ENCODE results near the gene CES3.
"Not testable (repeated sequence)": the region's sequence is repeated elsewhere in the genome, so short reads cannot be mapped to it uniquely, and the experiment has no call there.

Gene CES3

GRCh38 chr16:66983033-66983432 is 22.0 kb downstream of the CES3 start:
- TF ChIP-seq ZNF384 (IDR thresholded peaks at IDR 0.05) (no peak), HDGF (IDR thresholded peaks at IDR 0.05; ENCODE audit: borderline replicate concordance) (no peak), NFRKB (IDR thresholded peaks at IDR 0.05) (no peak), L3MBTL2 (conservative IDR thresholded peaks at IDR 0.05) (no peak), FOXK2 (IDR thresholded peaks at IDR 0.05) (no peak), ELF4 (IDR thresholded peaks at IDR 0.05) (no peak), FOXA1 (IDR thresholded peaks at IDR 0.05) (no peak), PKNOX1 (IDR thresholded peaks at IDR 0.05) (no peak), ARNT (IDR thresholded peaks at IDR 0.05) (no peak)
- no peak for DNase-seq (ENCODE audit: extremely low spot score)
- CTCF ChIA-PET, result interaction anchor here (0.5 kb wide), 1 partner anchor 35 kb away, joined by 3 read pairs; no protein-coding TSS in a partner anchor
- POLR2A ChIA-PET, result no interaction called here

GRCh38 chr16:66984892-66985311 is 23.8 kb downstream of the CES3 start:
- TF ChIP-seq SUZ12 (IDR thresholded peaks at IDR 0.05) (no peak), BHLHE40 (IDR thresholded peaks at IDR 0.05; ENCODE audit: borderline replicate concordance) (no peak), NFRKB (IDR thresholded peaks at IDR 0.05) (no peak), FOXK2 (IDR thresholded peaks at IDR 0.05) (no peak), TARDBP (IDR thresholded peaks at IDR 0.05) (no peak), PKNOX1 (IDR thresholded peaks at IDR 0.05) (no peak), FOXM1 (IDR thresholded peaks at IDR 0.05; ENCODE audit: borderline replicate concordance) (no peak)

GRCh38 chr16:66986559-66986958 is 25.5 kb downstream of the CES3 start:
- no peak for DNase-seq (ENCODE audit: extremely low spot score)
- CTCF ChIA-PET, result interaction anchor here (0.7 to 1.2 kb wide), 3 partner anchors 26 to 168 kb away, joined by 3 read pairs; no protein-coding TSS in a partner anchor
- no peak for TF ChIP-seq SP1 (IDR thresholded peaks at IDR 0.05)
- TF ChIP-seq ARNT (IDR thresholded peaks at IDR 0.05), result no peak
- TF ChIP-seq ELF4 (IDR thresholded peaks at IDR 0.05), result no peak
- no peak for TF ChIP-seq CTBP1 (IDR thresholded peaks at IDR 0.05; ENCODE audit: borderline replicate concordance)
- no peak for TF ChIP-seq NFRKB (IDR thresholded peaks at IDR 0.05)
- no peak for TF ChIP-seq FOXA1 (IDR thresholded peaks at IDR 0.05)
- no peak for TF ChIP-seq HDGF (IDR thresholded peaks at IDR 0.05; ENCODE audit: borderline replicate concordance)
- TF ChIP-seq FOXK2 (IDR thresholded peaks at IDR 0.05), result no peak
- TF ChIP-seq SUZ12 (IDR thresholded peaks at IDR 0.05), result no peak
- TF ChIP-seq BHLHE40 (IDR thresholded peaks at IDR 0.05; ENCODE audit: borderline replicate concordance), result no peak
- no peak for TF ChIP-seq TARDBP (IDR thresholded peaks at IDR 0.05)
- no peak for TF ChIP-seq ZNF384 (IDR thresholded peaks at IDR 0.05)
- no peak for TF ChIP-seq FOXM1 (IDR thresholded peaks at IDR 0.05; ENCODE audit: borderline replicate concordance)
- TF ChIP-seq LEF1 (IDR thresholded peaks at IDR 0.05; ENCODE audit: borderline replicate concordance), result no peak
- no peak for TF ChIP-seq L3MBTL2 (conservative IDR thresholded peaks at IDR 0.05)
- TF ChIP-seq PKNOX1 (IDR thresholded peaks at IDR 0.05), result no peak
- POLR2A ChIA-PET, result no interaction called here

More at GRCh38 chr16:66984892-66985311, 23.8 kb downstream of the CES3 start:
- ChIA-PET POLR2A (no interaction called here), CTCF (interaction anchor here (1.2 kb wide), 1 partner anchor 170 kb away, joined by 3 read pairs; no protein-coding TSS in a partner anchor)
- DNase-seq (ENCODE audit: extremely low spot score), result no peak

GRCh38 chr16:66988197-66988788 is 27.2 kb downstream of the CES3 start, which contains the start of gene CES4A:
CES4A (plus strand) TSS chr16:66988589; CDS start chr16:66988773, 184 bp downstream.
- CTCF ChIA-PET, result no interaction called here
- POLR2A ChIA-PET, result no interaction called here
- no peak for DNase-seq (ENCODE audit: extremely low spot score)
- TF ChIP-seq CTBP1 (IDR thresholded peaks at IDR 0.05; ENCODE audit: borderline replicate concordance), result no peak
- no peak for TF ChIP-seq ZNF384 (IDR thresholded peaks at IDR 0.05)
- no peak for TF ChIP-seq FOXM1 (IDR thresholded peaks at IDR 0.05; ENCODE audit: borderline replicate concordance)
- TF ChIP-seq FOXA1 (IDR thresholded peaks at IDR 0.05), result no peak
- no peak for TF ChIP-seq NFRKB (IDR thresholded peaks at IDR 0.05)
- no peak for TF ChIP-seq FOXK2 (IDR thresholded peaks at IDR 0.05)
- TF ChIP-seq HDGF (IDR thresholded peaks at IDR 0.05; ENCODE audit: borderline replicate concordance), result no peak
- no peak for TF ChIP-seq SUZ12 (IDR thresholded peaks at IDR 0.05)
- no peak for TF ChIP-seq BHLHE40 (IDR thresholded peaks at IDR 0.05; ENCODE audit: borderline replicate concordance)
- TF ChIP-seq TARDBP (IDR thresholded peaks at IDR 0.05), result no peak
- no peak for TF ChIP-seq ELF4 (IDR thresholded peaks at IDR 0.05)
- no peak for TF ChIP-seq SP1 (IDR thresholded peaks at IDR 0.05)
- TF ChIP-seq L3MBTL2 (conservative IDR thresholded peaks at IDR 0.05), result no peak
- no peak for TF ChIP-seq LEF1 (IDR thresholded peaks at IDR 0.05; ENCODE audit: borderline replicate concordance)
- TF ChIP-seq PKNOX1 (IDR thresholded peaks at IDR 0.05), result no peak
- TF ChIP-seq ARNT (IDR thresholded peaks at IDR 0.05), result no peak

GRCh38 chr16:66991545-66992077 is 30.5 kb downstream of the CES3 start:
- CTCF ChIA-PET, result interaction anchor here (0.7 kb wide), 1 partner anchor 26 kb away, joined by 3 read pairs; no protein-coding TSS in a partner anchor
- POLR2A ChIA-PET, result no interaction called here
- no peak for DNase-seq (ENCODE audit: extremely low spot score)
- TF ChIP-seq SUZ12 (IDR thresholded peaks at IDR 0.05) (no peak), ZNF384 (IDR thresholded peaks at IDR 0.05) (no peak), LEF1 (IDR thresholded peaks at IDR 0.05; ENCODE audit: borderline replicate concordance) (no peak), NFRKB (IDR thresholded peaks at IDR 0.05) (no peak), TARDBP (IDR thresholded peaks at IDR 0.05) (no peak), FOXA1 (IDR thresholded peaks at IDR 0.05) (no peak), ARNT (IDR thresholded peaks at IDR 0.05) (no peak), BHLHE40 (IDR thresholded peaks at IDR 0.05; ENCODE audit: borderline replicate concordance) (no peak), FOXM1 (IDR thresholded peaks at IDR 0.05; ENCODE audit: borderline replicate concordance) (no peak), CTBP1 (IDR thresholded peaks at IDR 0.05; ENCODE audit: borderline replicate concordance) (no peak), ELF4 (IDR thresholded peaks at IDR 0.05) (no peak), PKNOX1 (IDR thresholded peaks at IDR 0.05) (no peak)

- DNase-seq (ENCODE audit: extremely low spot score); CTCF ChIA-PET; POLR2A ChIA-PET: not testable (repeated sequence)
These were observed 32.5 kb downstream of the CES3 start for GRCh38 chr16:66993558-66993957.
